ENCODE data around the gene HMGB4.

The HMGB4 gene

GRCh38 chr1:33899746-33900145 lies 35.9 kb downstream of the HMGB4 start:
- no peak for DNase-seq

- DNase-seq: no peak
These were observed 38.8 kb downstream of the HMGB4 start for GRCh38 chr1:33902486-33903209.

- no peak for DNase-seq
These were observed 39.3 kb downstream of the HMGB4 start for GRCh38 chr1:33903210-33903589.

GRCh38 chr1:33905241-33905640 lies 41.4 kb downstream of the HMGB4 start:
- DNase-seq: no peak

- DNase-seq: no peak
These were observed 42.3 kb downstream of the HMGB4 start for GRCh38 chr1:33906156-33906555.

GRCh38 chr1:33908324-33908956 lies 44.6 kb downstream of the HMGB4 start:
- no peak for DNase-seq

Measured in activated T-cell treated with anti-CD3 and anti-CD28 coated beads, Interleukin-2, amount 50 U/mL, for 1 hour (primary cell).